GM18505 (cell line): Measurements from ENCODE around the gene CNTN4.
"Not testable (repeated sequence)": the region's sequence is repeated elsewhere in the genome, so short reads cannot be mapped to it uniquely, and the experiment has no call there.

Experiments
- ATAC-seq: cut with Tn5 transposase; IDR thresholded peaks from one replicate; pipeline ENCODE4 v1.9.1; 2021; ENCODE audit not compliant: unreplicated experiment
- POLR2A ChIP-seq: IDR thresholded peaks from 4 replicates; pipeline ENCODE4 v1.6.1; 2011; ENCODE audit warnings: borderline replicate concordance; ENCODE audit not compliant: insufficient read depth, insufficient read length; ENCODE audit errors: extremely low read depth

CNTN4 gene

DNA sequence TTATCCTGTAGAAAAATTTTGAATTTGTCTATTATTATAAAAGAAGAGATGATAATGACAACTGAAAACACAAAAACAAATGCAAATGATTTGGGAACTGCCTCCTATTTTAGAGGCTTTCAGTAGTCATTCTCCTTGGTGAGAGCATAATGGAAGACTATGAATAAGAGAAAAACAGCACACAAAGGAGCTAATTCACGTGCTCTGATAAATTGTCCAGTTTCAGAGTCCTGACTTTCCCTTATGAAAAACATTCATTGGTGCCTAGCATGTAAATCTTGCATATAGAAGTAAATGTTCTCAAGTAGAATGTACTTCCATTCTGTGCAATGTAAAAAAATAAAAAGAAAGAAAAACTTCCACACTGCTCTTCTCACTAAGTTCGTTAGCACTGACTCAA, 805.4 kb downstream of the CNTN4 start:
- no peak for ATAC-seq
- TF ChIP-seq POLR2A, result no peak

DNA sequence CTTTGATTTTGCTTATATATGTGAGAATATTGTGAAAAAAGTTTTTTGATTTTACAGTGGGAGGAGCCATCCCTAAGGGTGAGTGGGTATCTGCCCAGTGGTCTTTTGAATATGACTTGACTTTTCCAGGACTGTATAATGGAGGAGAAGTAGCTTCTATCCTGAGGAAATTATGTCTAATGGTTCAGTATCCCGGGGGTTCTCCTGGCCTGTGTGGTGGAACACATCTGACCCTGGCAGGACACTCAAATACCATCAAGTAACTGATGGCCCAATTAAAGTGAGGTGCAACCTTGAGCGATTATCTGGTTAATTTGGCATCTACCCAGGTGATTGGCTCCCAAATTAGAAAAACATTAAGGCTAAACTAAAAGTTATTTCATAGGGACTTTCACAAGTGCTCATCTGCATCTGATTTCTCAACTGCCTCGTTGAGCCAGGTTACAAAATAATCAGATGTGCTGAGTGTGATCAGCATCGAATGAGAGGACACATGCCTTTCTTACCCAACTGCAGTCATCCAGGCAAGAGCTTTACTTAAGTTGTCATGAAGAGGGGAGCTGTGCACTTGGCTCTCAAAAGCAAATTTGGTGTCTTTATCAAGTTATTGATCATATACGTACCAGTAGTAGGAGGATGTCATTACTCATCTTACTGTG, 810.2 kb downstream of the CNTN4 start:
- TF ChIP-seq POLR2A, result no peak
- no peak for ATAC-seq

GRCh38 chr3:2910997-2911396, 812.3 kb downstream of the CNTN4 start:
- TF ChIP-seq POLR2A, result no peak
- ATAC-seq, result no peak

- no peak for TF ChIP-seq POLR2A
- ATAC-seq, result no peak
Measured at GRCh38 chr3:2915826-2916225, 817.2 kb downstream of the CNTN4 start.

GRCh38 chr3:2916640-2917039, 818.0 kb downstream of the CNTN4 start:
- not testable (repeated sequence) for ATAC-seq

- TF ChIP-seq POLR2A, result no peak
- peak; percentile 67 for ATAC-seq
Measured at GRCh38 chr3:2920103-2920502, 821.4 kb downstream of the CNTN4 start.

DNA sequence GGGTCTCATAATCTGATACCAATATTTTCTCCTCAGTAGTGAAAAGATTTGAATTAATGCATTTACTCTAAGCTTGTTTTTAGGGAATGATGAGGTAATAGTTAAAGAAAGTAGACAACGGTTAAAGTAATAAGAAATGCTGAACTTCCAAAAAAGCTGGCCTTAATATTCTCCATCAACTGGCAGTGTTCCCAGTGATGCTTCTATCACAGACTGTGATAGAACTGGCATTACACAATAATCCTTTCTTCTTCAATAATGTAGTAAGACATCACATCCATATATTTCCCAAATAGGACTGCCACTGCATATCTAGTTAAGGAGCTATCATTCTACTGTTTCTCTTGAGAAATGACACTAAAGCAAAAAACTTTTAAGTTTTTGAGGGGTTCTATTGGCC, 822.8 kb downstream of the CNTN4 start:
- no peak for TF ChIP-seq POLR2A
- ATAC-seq, result no peak

DNA sequence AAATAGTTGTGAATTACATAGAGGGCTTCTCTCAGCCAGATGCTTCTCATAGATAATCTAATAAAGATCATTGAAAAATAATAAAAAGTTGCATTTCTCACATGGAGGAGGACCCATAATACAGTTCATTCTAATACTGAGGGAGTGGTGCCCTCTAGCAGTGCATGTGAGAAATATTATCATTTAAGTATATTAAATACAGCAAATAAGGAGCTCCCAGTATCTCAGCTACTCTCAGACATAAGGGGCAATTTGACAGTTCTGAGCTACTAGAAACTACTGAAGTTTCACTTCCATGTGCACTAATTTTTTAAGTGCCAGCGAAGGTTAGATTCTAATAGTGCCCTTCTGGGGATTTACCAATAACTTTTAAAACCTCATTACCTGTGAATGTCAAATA, 823.2 kb downstream of the CNTN4 start:
- ATAC-seq, result peak; percentile 72
- no peak for TF ChIP-seq POLR2A

DNA sequence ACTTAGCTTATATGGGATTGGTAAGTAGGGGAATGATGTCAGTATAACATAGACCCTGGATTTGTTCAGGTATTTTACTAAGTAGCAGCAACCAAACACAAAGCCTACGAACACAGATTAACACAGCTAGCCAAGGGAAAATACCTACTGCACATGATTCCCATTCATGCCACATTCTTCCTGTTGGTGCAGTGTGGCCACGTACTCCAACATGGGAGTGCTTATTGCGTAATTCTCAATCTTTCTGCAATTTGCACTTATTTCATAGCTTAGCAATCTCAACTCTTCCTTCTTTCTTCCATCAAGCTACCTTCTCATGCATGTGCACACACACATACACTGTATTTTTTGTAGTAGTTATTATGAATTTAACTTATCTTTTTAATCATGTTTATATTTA, 824.7 kb downstream of the CNTN4 start:
- no peak for TF ChIP-seq POLR2A
- no peak for ATAC-seq

- TF ChIP-seq POLR2A, result no peak
- ATAC-seq, result no peak
Measured at GRCh38 chr3:2927259-2927658, 828.6 kb downstream of the CNTN4 start.

GRCh38 chr3:2929574-2929973, 830.9 kb downstream of the CNTN4 start:
- no peak for ATAC-seq
- no peak for TF ChIP-seq POLR2A

DNA sequence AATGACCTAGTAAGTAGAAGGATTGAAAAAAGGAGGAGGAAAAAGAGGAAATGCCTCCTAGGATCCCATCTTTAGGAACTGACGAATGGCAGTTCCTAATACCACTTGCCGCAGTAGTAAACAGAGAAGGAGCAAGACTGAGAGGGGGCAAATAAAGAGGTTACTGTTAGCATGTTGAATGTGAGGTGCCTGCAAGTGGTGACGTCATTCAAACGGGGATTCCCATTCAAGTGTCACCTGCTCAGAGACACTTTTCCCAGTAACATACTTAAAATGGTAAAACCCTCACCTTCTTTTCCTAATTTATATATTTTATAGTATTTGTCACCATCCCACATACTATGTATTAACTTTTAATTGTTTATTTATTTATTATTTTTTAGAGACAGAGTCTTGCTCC, 832.6 kb downstream of the CNTN4 start:
- no peak for ATAC-seq
- TF ChIP-seq POLR2A, result no peak

DNA sequence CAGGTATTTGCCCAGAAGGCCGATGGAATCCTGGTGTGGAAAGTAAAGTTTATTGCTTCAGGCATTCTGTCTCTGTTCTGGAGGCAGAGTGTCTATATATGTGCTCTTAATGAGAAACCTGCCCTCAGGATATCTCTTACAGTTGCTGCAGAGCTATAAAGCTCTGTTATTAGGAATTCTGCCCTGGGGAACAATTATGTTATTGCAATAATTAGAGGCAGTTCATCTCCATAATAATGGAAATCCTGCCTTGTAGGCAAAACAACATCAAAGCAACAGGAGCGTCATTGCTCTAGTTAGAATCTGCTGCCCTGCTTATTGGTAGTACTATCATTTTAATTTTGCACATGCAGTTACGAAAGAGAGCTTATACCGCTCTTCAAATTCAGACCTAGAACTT, 835.9 kb downstream of the CNTN4 start:
- ATAC-seq, result no peak
- TF ChIP-seq POLR2A, result no peak

GRCh38 chr3:2937055-2937454, 838.4 kb downstream of the CNTN4 start:
- ATAC-seq, result no peak
- TF ChIP-seq POLR2A, result no peak

DNA sequence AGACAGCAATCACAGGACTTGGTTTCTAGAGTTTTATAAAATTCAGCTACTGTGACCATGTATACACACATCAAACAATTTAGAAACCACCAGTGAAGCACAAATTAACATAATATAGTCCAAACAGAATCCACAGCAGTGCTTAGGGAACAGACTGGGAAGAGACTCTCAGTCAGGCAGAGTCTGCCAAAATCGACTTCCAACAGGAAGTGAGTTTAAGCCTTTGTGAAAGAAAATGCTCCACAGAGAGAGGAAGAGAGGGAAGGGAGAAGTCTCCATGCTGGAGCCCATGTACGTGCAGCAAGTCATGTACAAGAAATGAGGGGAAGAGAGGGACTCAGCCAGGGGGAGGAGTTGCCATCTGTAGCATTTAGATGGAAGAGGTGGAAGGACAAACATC, 838.9 kb downstream of the CNTN4 start:
- no peak for ATAC-seq
- TF ChIP-seq POLR2A, result no peak
